ENCODE measurements around the gene DUSP22. TPM values are rescaled to one million over a fixed set of nuclear protein-coding genes. Genes with fewer than 3 reads are reported as not detected.

Gene DUSP22
- total and polyA plus RNA-seq, 2 of the 8 experiments (the other 6 are each of a cell fraction or from before 2014, with no cell fraction given) = 15.5 to 32.4 TPM

DNA sequence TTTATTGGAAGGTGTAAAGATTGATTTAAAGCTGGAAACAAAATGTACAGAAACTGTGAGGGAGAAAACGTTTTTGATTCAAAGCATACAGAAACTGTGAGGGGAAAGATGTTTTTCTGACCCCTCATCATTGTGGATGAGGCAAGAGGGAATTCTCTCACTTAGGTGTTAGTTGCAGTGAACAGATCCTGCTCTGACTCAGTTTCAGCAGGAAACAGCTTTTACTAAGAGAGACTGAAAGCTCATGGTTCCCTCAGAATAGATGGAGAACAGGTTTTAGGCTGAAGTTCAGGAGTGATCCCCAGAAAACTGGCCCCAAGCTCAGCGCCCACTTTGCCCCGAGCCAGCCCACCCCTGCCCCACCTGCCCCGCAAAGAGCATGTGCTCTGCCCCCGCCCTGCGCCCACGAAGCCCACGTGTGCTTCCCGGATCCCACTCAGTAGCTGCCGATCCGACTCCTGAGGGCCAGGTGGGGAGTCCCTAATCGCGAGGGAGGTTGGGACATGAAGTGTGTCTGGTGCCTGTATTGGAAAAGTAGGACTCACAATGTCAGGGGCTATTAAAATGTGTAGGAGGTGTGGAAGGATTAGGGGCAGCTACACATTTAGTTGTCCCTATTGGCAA lies 41.2 kb downstream of the DUSP22 start:
- POLR2A ChIA-PET (ENCODE audit: partially characterized antibody) = no interaction called here
- FAIRE-seq = no peak
- TF ChIP-seq HDAC6 (IDR thresholded peaks at IDR 0.05; ENCODE audit: low read depth, low read length) = no peak
- TF ChIP-seq SP4 (IDR thresholded peaks at IDR 0.05; ENCODE audit: low read length) = no peak
- no peak for TF ChIP-seq RAD21 (IDR thresholded peaks at IDR 0.05 in 1 of 2, conservative IDR thresholded peaks at IDR 0.05 in 1 of 2; ENCODE audit: low read depth in 2 of 2, low read length in 2 of 2)
- no peak for TF ChIP-seq FOSL1 (IDR thresholded peaks at IDR 0.05; ENCODE audit: insufficient read depth, low read depth, low read length)
- TF ChIP-seq BCL11A (IDR thresholded peaks at IDR 0.05; ENCODE audit: low read depth in 2 of 2, low read length in 2 of 2) = no peak
- TF ChIP-seq ASH2L (IDR thresholded peaks at IDR 0.05; ENCODE audit: low read length) = no peak
- no peak for TF ChIP-seq HDAC2 (IDR thresholded peaks at IDR 0.05; ENCODE audit: borderline replicate concordance in 1 of 2, low read depth in 2 of 2, low read length in 2 of 2)
- TF ChIP-seq RBBP5 (IDR thresholded peaks at IDR 0.05; ENCODE audit: borderline replicate concordance, low read depth, low read length) = no peak
- TF ChIP-seq GABPA (IDR thresholded peaks at IDR 0.05; ENCODE audit: borderline replicate concordance, insufficient read depth, low read length) = no peak
- TF ChIP-seq RFX5 (IDR thresholded peaks at IDR 0.05; ENCODE audit: borderline replicate concordance, low read depth, low read length) = no peak
- TF ChIP-seq CREB1 (IDR thresholded peaks at IDR 0.05) = no peak
- no peak for TF ChIP-seq BRCA1 (IDR thresholded peaks at IDR 0.05; ENCODE audit: low read depth, low read length)
- TF ChIP-seq EGR1 (IDR thresholded peaks at IDR 0.05; ENCODE audit: borderline replicate concordance, low read depth, low read length) = no peak
- no peak for TF ChIP-seq SIX5 (IDR thresholded peaks at IDR 0.05; ENCODE audit: low read depth, low read length)

More for the DNA sequence above, 41.2 kb downstream of the DUSP22 start:
- H4K8ac ChIP-seq (ENCODE audit: extremely low read depth, insufficient read depth, low read length) = no peak overlapping the region
- H3K18ac ChIP-seq (ENCODE audit: extremely low read depth, low read length) = no peak overlapping the region
- no peak overlapping the region for H3K4ac ChIP-seq (replicated peaks; ENCODE audit: insufficient read length, low read depth, low read length)
- H2BK120ac ChIP-seq (replicated peaks; ENCODE audit: low read depth, low read length) = no peak overlapping the region
- no peak overlapping the region for H4K5ac ChIP-seq (ENCODE audit: insufficient read length, low read depth, low read length)
- no peak overlapping the region for H2AK5ac ChIP-seq (ENCODE audit: low read depth, low read length)
- no peak overlapping the region for H3K4me2 ChIP-seq (ENCODE audit: insufficient read depth in 1 of 2, low read depth in 2 of 2, low read length in 2 of 2)
- H3K79me2 ChIP-seq (ENCODE audit: control insufficient read depth in 1 of 2, insufficient read depth in 2 of 2, low read length in 2 of 2) = no peaks in the 10 kb centered on the region
- no peak overlapping the region for H4K91ac ChIP-seq (replicated peaks; ENCODE audit: insufficient read length, low read length)
- H3K79me1 ChIP-seq (ENCODE audit: low read depth, low read length) = no peaks in the 10 kb centered on the region
- H3K36me3 ChIP-seq (ENCODE audit: control insufficient read depth in 2 of 4, insufficient read depth in 4 of 4, low read length in 3 of 4) = no peaks in the 10 kb centered on the region
- H2AFZ ChIP-seq (ENCODE audit: low read length) = no peak overlapping the region
- H3K23me2 ChIP-seq (ENCODE audit: low read depth, low read length) = no peaks in the 10 kb centered on the region
- H3K9ac ChIP-seq (replicated peaks in 1 of 4; ENCODE audit: extremely low read depth in 1 of 4, low read depth in 3 of 4, low read length in 3 of 4) = no peak overlapping the region
- no peak overlapping the region for H3K27ac ChIP-seq (ENCODE audit: low read depth, low read length)
- no peak overlapping the region for H2BK15ac ChIP-seq (ENCODE audit: low read length)
- CTCF ChIA-PET (ENCODE audit: partially characterized antibody) = interaction anchor here (1.0 to 2.4 kb wide), 11 partner anchors 9 to 142 kb away, joined by 3 to 10 read pairs (median 4); no protein-coding TSS in a partner anchor
- H3K56ac ChIP-seq (replicated peaks; ENCODE audit: insufficient read length, low read depth, low read length) = no peak overlapping the region
- whole genome bisulfite sequencing, 2 experiments (ENCODE audit: extremely low coverage in 1 of 2, insufficient coverage in 1 of 2, insufficient read length in 1 of 2, insufficient replicate concordance in 2 of 2, low coverage in 1 of 2, low lambda C conversion rate in 2 of 2, missing lambda C conversion rate in 1 of 2) = 87% methylated on average over 13 of the region's 13 CpGs; no CpG with 5 or more reads in 1 of the 2 experiments
- no peak overlapping the region for H3K23ac ChIP-seq (ENCODE audit: insufficient read length)
- no peak for DNase-seq (ENCODE audit: low read depth in 1 of 2, low spot score in 2 of 2)
- no peak overlapping the region for H2BK5ac ChIP-seq (ENCODE audit: low read depth, low read length)
- no peaks in the 10 kb centered on the region for H4K20me1 ChIP-seq (replicated peaks in 1 of 2; ENCODE audit: control insufficient read depth in 1 of 2, insufficient read depth in 2 of 2, low read length in 2 of 2)
- H3K4me1 ChIP-seq (replicated peaks in 1 of 4; ENCODE audit: control insufficient read depth in 3 of 4, insufficient read depth in 4 of 4, low read length in 3 of 4) = no peaks in the 10 kb centered on the region
- H2BK12ac ChIP-seq (ENCODE audit: low read depth, low read length) = no peak overlapping the region
- no peak overlapping the region for H2BK20ac ChIP-seq (ENCODE audit: low read length)
- peaks cover 28 to 82% of the 10 kb centered on the region in 2 experiments for H3K9me3 ChIP-seq (ENCODE audit: insufficient read depth in 2 of 2, low read depth in 1 of 2, low read length in 1 of 2)
- no peak overlapping the region for H3K14ac ChIP-seq (ENCODE audit: insufficient read length)
- no peaks in the 10 kb centered on the region; a peak in 1 of 7 replicates for H3K27me3 ChIP-seq (replicated peaks in 1 of 4; ENCODE audit: control insufficient read depth in 3 of 4, extremely low read depth in 1 of 4, insufficient read depth in 3 of 4, low read length in 3 of 4)
- no peak overlapping the region for H3K4me3 ChIP-seq (ENCODE audit: extremely low read depth in 1 of 4, insufficient read depth in 2 of 4, low read depth in 3 of 4, low read length in 4 of 4)
